HepG2 (cell line): ENCODE measurements around the gene MAPK8IP3.

Experiments used
- ADNP ChIP-seq: sonication (generic); formaldehyde crosslinking; IDR thresholded peaks from 2 replicates; pipeline ENCODE4 v1.4.0; 2020; ENCODE audit warnings: missing genetic modification reagents
- AGO2 ChIP-seq: fragments of 200-400 bp; formaldehyde crosslinking; optimal IDR thresholded peaks from 2 replicates; pipeline ENCODE3; 2017; ENCODE audit warnings: mild to moderate bottlenecking, low read depth, low read length, moderate library complexity
- SOX13 ChIP-seq, 3 experiments: fragments of 450-650 bp in 1 of 3; sonication (generic) in 1 of 3; formaldehyde crosslinking in 1 of 3; IDR thresholded peaks in 2 of 3; conservative IDR thresholded peaks in 1 of 3; 2 replicates each; pipeline versions ENCODE4 v1.5.0 to v1.6.1; 2016 to 2020; ENCODE audit warnings: antibody characterized with exemption in 1 of 3, mild to moderate bottlenecking in 1 of 3, missing compliant biosample characterization in 1 of 3, missing genetic modification reagents in 1 of 3, moderate library complexity in 1 of 3
- TF ChIP-seq, protein P1 (sequence below): sonication (generic); formaldehyde crosslinking; IDR thresholded peaks from 2 replicates; pipeline ENCODE4 v1.4.0; 2020; ENCODE audit warnings: missing genetic modification reagents
- TF ChIP-seq, protein P2 (sequence below): sonication (generic); formaldehyde crosslinking; IDR thresholded peaks from 2 replicates; pipeline ENCODE4 v1.5.0; 2020; ENCODE audit warnings: mild to moderate bottlenecking, missing genetic modification reagents, moderate library complexity

DNA sequence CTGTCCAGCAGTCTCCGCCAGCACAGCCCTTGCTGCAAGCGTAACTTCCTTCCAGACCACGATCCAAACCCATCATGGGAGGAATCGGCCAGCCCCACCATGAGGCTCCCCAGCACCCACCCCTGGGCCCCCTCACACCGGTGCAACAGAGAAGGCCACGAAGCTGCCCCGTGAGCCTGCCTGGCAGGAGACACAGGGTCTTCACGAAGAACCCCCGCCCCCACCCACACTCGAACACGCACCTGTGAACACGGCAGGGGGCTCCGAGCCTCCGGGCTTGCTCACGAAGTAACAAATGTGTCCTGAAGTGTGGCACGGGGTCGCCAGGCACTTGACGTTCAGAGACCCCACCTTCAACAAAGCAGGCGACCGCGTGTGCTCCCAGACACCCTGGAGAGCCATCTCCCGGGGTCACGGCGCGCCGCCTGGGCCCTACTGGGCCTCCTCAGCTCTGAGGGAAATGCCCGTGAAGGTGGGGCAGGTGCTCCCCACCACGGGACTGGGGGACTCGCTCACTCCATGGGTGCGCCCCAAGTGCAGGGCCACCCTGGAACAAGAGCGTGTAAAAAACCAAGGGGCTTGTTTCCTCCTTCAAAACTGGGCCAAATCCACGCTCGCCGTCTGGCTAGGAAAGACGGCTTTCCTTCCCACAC, 113.0 kb downstream of the MAPK8IP3 start:
- TF ChIP-seq AGO2 (no peak), ADNP (CRISPR knock-in tag) (no peak), SOX13 (IDR thresholded peaks at IDR 0.05) (no peak), SOX13 (CRISPR knock-in tag; conservative IDR thresholded peaks at IDR 0.05 in 1 of 2, IDR thresholded peaks at IDR 0.05 in 1 of 2) (no peak)
- TF ChIP-seq, protein P1, sequence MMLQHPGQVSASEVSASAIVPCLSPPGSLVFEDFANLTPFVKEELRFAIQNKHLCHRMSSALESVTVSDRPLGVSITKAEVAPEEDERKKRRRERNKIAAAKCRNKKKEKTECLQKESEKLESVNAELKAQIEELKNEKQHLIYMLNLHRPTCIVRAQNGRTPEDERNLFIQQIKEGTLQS (CRISPR knock-in tag): no peak
- TF ChIP-seq, protein P2, sequence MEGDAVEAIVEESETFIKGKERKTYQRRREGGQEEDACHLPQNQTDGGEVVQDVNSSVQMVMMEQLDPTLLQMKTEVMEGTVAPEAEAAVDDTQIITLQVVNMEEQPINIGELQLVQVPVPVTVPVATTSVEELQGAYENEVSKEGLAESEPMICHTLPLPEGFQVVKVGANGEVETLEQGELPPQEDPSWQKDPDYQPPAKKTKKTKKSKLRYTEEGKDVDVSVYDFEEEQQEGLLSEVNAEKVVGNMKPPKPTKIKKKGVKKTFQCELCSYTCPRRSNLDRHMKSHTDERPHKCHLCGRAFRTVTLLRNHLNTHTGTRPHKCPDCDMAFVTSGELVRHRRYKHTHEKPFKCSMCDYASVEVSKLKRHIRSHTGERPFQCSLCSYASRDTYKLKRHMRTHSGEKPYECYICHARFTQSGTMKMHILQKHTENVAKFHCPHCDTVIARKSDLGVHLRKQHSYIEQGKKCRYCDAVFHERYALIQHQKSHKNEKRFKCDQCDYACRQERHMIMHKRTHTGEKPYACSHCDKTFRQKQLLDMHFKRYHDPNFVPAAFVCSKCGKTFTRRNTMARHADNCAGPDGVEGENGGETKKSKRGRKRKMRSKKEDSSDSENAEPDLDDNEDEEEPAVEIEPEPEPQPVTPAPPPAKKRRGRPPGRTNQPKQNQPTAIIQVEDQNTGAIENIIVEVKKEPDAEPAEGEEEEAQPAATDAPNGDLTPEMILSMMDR (CRISPR knock-in tag): no peak
